ENCODE data around the gene ETNK1. TPM values are rescaled to one million over a fixed set of nuclear protein-coding genes. Genes with fewer than 3 reads are reported as not detected.
"Not testable (repeated sequence)": the region's sequence is repeated elsewhere in the genome, so short reads cannot be mapped to it uniquely, and the experiment has no call there.

ETNK1 gene
- polyA plus RNA-seq, 1 of the 3 experiments (the other 2 are of a cell fraction): 7.9 TPM

GRCh38 chr12:22578328-22578727 lies 46.6 kb upstream of the ETNK1 start:
- no peaks in the 10 kb centered on the region for H3K36me3 ChIP-seq (replicated peaks in 1 of 2; ENCODE audit: control insufficient read depth in 1 of 2, insufficient read depth in 2 of 2, low read length in 1 of 2)
- no peaks in the 10 kb centered on the region for H3K79me2 ChIP-seq (ENCODE audit: insufficient read depth)
- H3K9ac ChIP-seq: no peak overlapping the region
- no peaks in the 10 kb centered on the region for H3K9me3 ChIP-seq
- no peak overlapping the region for H2AFZ ChIP-seq (ENCODE audit: low read depth)
- H3F3A ChIP-seq (replicated peaks; ENCODE audit: insufficient read depth): no peaks in the 10 kb centered on the region
- H3K4me3 ChIP-seq (ENCODE audit: low read depth in 2 of 2, low read length in 1 of 2): no peak overlapping the region
- no peaks in the 10 kb centered on the region for H3K4me1 ChIP-seq (ENCODE audit: control insufficient read depth in 1 of 2, insufficient read depth in 2 of 2, low read depth in 1 of 2, low read length in 1 of 2)
- no peaks in the 10 kb centered on the region for H3K27me3 ChIP-seq (ENCODE audit: insufficient read depth)
- 87% methylated on average over 3 of the region's 3 CpGs for WGBS (ENCODE audit: low lambda C conversion rate)
- no peak for TF ChIP-seq MAX (IDR thresholded peaks at IDR 0.05; ENCODE audit: low read depth)
- TF ChIP-seq GATA2 (CRISPR knock-in tag; IDR thresholded peaks at IDR 0.05): no peak
- H4K20me1 ChIP-seq (ENCODE audit: insufficient read depth): no peaks in the 10 kb centered on the region
- DNase-seq: no peak
- H3K9me2 ChIP-seq: no peaks in the 10 kb centered on the region
- no peak overlapping the region for H3K27ac ChIP-seq (ENCODE audit: low read depth in 2 of 2, low read length in 1 of 2)
- ChIA-PET POLR2A (no interaction called here), CTCF (no interaction called here)
- no peak overlapping the region for H3K4me2 ChIP-seq

GRCh38 chr12:22588817-22589216 lies 36.2 kb upstream of the ETNK1 start:
- no peak overlapping the region for H3K9ac ChIP-seq
- no peak overlapping the region for H3K4me3 ChIP-seq (ENCODE audit: low read depth in 2 of 2, low read length in 1 of 2)
- no peaks in the 10 kb centered on the region for H3K36me3 ChIP-seq (replicated peaks in 1 of 2; ENCODE audit: control insufficient read depth in 1 of 2, insufficient read depth in 2 of 2, low read length in 1 of 2)
- no peaks in the 10 kb centered on the region for H3K79me2 ChIP-seq (ENCODE audit: insufficient read depth)
- no peaks in the 10 kb centered on the region for H4K20me1 ChIP-seq (ENCODE audit: insufficient read depth)
- H3K4me2 ChIP-seq: no peak overlapping the region
- no peak overlapping the region for H3K27ac ChIP-seq (ENCODE audit: low read depth in 2 of 2, low read length in 1 of 2)
- no peak overlapping the region for H2AFZ ChIP-seq (ENCODE audit: low read depth)
- CTCF ChIA-PET: interaction anchor here (1.3 kb wide), 1 partner anchor 19 kb away, joined by 3 read pairs; no protein-coding TSS in a partner anchor
- H3K4me1 ChIP-seq (ENCODE audit: control insufficient read depth in 1 of 2, insufficient read depth in 2 of 2, low read depth in 1 of 2, low read length in 1 of 2): no peaks in the 10 kb centered on the region
- no peaks in the 10 kb centered on the region for H3K9me3 ChIP-seq
- no peaks in the 10 kb centered on the region for H3K27me3 ChIP-seq (ENCODE audit: insufficient read depth)
- WGBS (ENCODE audit: low lambda C conversion rate): 54% methylated on average over 4 of the region's 4 CpGs
- no peak for DNase-seq
- no peaks in the 10 kb centered on the region for H3K9me2 ChIP-seq
- POLR2A ChIA-PET: interaction anchor here (0.8 kb wide), 1 partner anchor 11 kb away, joined by 3 read pairs; no protein-coding TSS in a partner anchor
- TF ChIP-seq JUND (IDR thresholded peaks at IDR 0.05) (no peak), TEAD4 (IDR thresholded peaks at IDR 0.05; ENCODE audit: borderline replicate concordance, insufficient read depth) (no peak), USF1 (IDR thresholded peaks at IDR 0.05; ENCODE audit: borderline replicate concordance, low read depth) (no peak), CTCF (IDR thresholded peaks at IDR 0.05) (no peak), YY1 (IDR thresholded peaks at IDR 0.05; ENCODE audit: low read depth) (no peak), FOXM1 (IDR thresholded peaks at IDR 0.05; ENCODE audit: low read depth) (no peak)
- no peaks in the 10 kb centered on the region for H3F3A ChIP-seq (replicated peaks; ENCODE audit: insufficient read depth)

GRCh38 chr12:22593864-22594263 lies 31.1 kb upstream of the ETNK1 start:
- Histone ChIP-seq H3K27ac (ENCODE audit: low read depth in 2 of 2, low read length in 1 of 2) (no peak overlapping the region), H3K79me2 (ENCODE audit: insufficient read depth) (no peaks in the 10 kb centered on the region), H3K9me3 (no peaks in the 10 kb centered on the region), H3K36me3 (replicated peaks in 1 of 2; ENCODE audit: control insufficient read depth in 1 of 2, insufficient read depth in 2 of 2, low read length in 1 of 2) (no peaks in the 10 kb centered on the region), H3K9ac (no peak overlapping the region), H3K9me2 (no peaks in the 10 kb centered on the region), H3K4me3 (ENCODE audit: low read depth in 2 of 2, low read length in 1 of 2) (no peak overlapping the region), H2AFZ (ENCODE audit: low read depth) (no peak overlapping the region), H3F3A (replicated peaks; ENCODE audit: insufficient read depth) (no peaks in the 10 kb centered on the region), H4K20me1 (ENCODE audit: insufficient read depth) (no peaks in the 10 kb centered on the region), H3K4me2 (no peak overlapping the region), H3K27me3 (ENCODE audit: insufficient read depth) (no peaks in the 10 kb centered on the region), H3K4me1 (ENCODE audit: control insufficient read depth in 1 of 2, insufficient read depth in 2 of 2, low read depth in 1 of 2, low read length in 1 of 2) (no peaks in the 10 kb centered on the region)
- ChIA-PET CTCF (no interaction called here), POLR2A (no interaction called here)
- no peak for DNase-seq
- no peak for TF ChIP-seq PBX3 (IDR thresholded peaks at IDR 0.05)
- TF ChIP-seq RFX5 (IDR thresholded peaks at IDR 0.05; ENCODE audit: low read length): no peak
- TF ChIP-seq NFIC (IDR thresholded peaks at IDR 0.05; ENCODE audit: borderline replicate concordance): no peak
- no peak for TF ChIP-seq USF2 (IDR thresholded peaks at IDR 0.05; ENCODE audit: borderline replicate concordance, low read depth, low read length)
- TF ChIP-seq MXI1 (IDR thresholded peaks at IDR 0.05; ENCODE audit: low read depth, low read length): no peak
- TF ChIP-seq FOXM1 (IDR thresholded peaks at IDR 0.05; ENCODE audit: low read depth): no peak
- TF ChIP-seq TAF1 (IDR thresholded peaks at IDR 0.05; ENCODE audit: borderline replicate concordance, low read depth, low read length): no peak

GRCh38 chr12:22597539-22597938 lies 27.4 kb upstream of the ETNK1 start:
- WGBS (ENCODE audit: low lambda C conversion rate): 61% methylated on average over 6 of the region's 6 CpGs
- H2AFZ ChIP-seq (ENCODE audit: low read depth); POLR2A ChIA-PET: not testable (repeated sequence)

More at GRCh38 chr12:22597539-22597938, 27.4 kb upstream of the ETNK1 start:
- not testable (repeated sequence) for H3K4me1 ChIP-seq (ENCODE audit: control insufficient read depth in 1 of 2, insufficient read depth in 2 of 2, low read depth in 1 of 2, low read length in 1 of 2); H3K9me3 ChIP-seq; DNase-seq; H3K36me3 ChIP-seq (replicated peaks in 1 of 2; ENCODE audit: control insufficient read depth in 1 of 2, insufficient read depth in 2 of 2, low read length in 1 of 2); H3F3A ChIP-seq (replicated peaks; ENCODE audit: insufficient read depth); H3K4me3 ChIP-seq (ENCODE audit: low read depth in 2 of 2, low read length in 1 of 2); H3K4me2 ChIP-seq; H3K9me2 ChIP-seq; H3K27me3 ChIP-seq (ENCODE audit: insufficient read depth); H3K9ac ChIP-seq; H3K27ac ChIP-seq (ENCODE audit: low read depth in 2 of 2, low read length in 1 of 2); H4K20me1 ChIP-seq (ENCODE audit: insufficient read depth); H3K79me2 ChIP-seq (ENCODE audit: insufficient read depth)
- CTCF ChIA-PET: interaction anchor here (1.0 kb wide), 1 partner anchor 53 kb away, joined by 3 read pairs; the partner anchor contains the start of gene C2CD5

All from SK-N-SH (cell line).